HepG2 (cell line): ENCODE results near the gene NDUFS1. TPM values are rescaled to one million over a fixed set of nuclear protein-coding genes. Genes with fewer than 3 reads are reported as not detected.

Experiments
- ARNT ChIP-seq: fragments of 450-650 bp; IDR thresholded peaks from 2 replicates; pipeline ENCODE4 v1.6.1; 2017
- CAMTA2 ChIP-seq: sonication (generic); formaldehyde crosslinking; IDR thresholded peaks from 2 replicates; pipeline ENCODE4 v1.4.0; 2020; ENCODE audit warnings: mild to moderate bottlenecking, missing genetic modification reagents, borderline replicate concordance
- CTCF ChIP-seq: sonication (generic); formaldehyde crosslinking; IDR thresholded peaks from 2 replicates; pipeline ENCODE4 v1.5.0; 2020; ENCODE audit warnings: mild to moderate bottlenecking, missing genetic modification reagents, moderate library complexity
- E2F1 ChIP-seq: sonication (generic); formaldehyde crosslinking; IDR thresholded peaks from 2 replicates; pipeline ENCODE4 v1.5.0; 2020; ENCODE audit warnings: missing genetic modification reagents
- KAT8 ChIP-seq: IDR thresholded peaks from 2 replicates; pipeline ENCODE4 v1.6.1; 2016; ENCODE audit warnings: missing genetic modification reagents, missing compliant biosample characterization
- KLF6 ChIP-seq: IDR thresholded peaks from 2 replicates; pipeline ENCODE4 v1.8.0; 2016; ENCODE audit warnings: missing biosample characterization, missing genetic modification reagents
- MXD3 ChIP-seq: IDR thresholded peaks from 2 replicates; pipeline ENCODE4 v1.6.1; 2016; ENCODE audit warnings: mild to moderate bottlenecking, missing biosample characterization, missing genetic modification reagents
- NFKB2 ChIP-seq: sonication (generic); formaldehyde crosslinking; IDR thresholded peaks from 2 replicates; pipeline ENCODE4 v1.4.0; 2020; ENCODE audit warnings: missing genetic modification reagents, borderline replicate concordance
- NR2F6 ChIP-seq, 2 experiments: IDR thresholded peaks; 2 replicates each; pipeline ENCODE4 v1.6.1; 2016; ENCODE audit warnings: antibody characterized with exemption in 1 of 2, mild to moderate bottlenecking in 1 of 2
- REST ChIP-seq, 2 experiments: IDR thresholded peaks; 2 replicates each; pipeline ENCODE4 v1.6.1; 2011 to 2012; ENCODE audit warnings: low read length in 2 of 2, borderline replicate concordance in 1 of 2, low read depth in 1 of 2, mild to moderate bottlenecking in 1 of 2, moderate library complexity in 1 of 2
- SMAD1 ChIP-seq: sonication (generic); formaldehyde crosslinking; IDR thresholded peaks from 2 replicates; pipeline ENCODE4 v1.4.0; 2020; ENCODE audit warnings: missing genetic modification reagents, low read depth, mild to moderate bottlenecking, borderline replicate concordance
- TAF1 ChIP-seq: sonication (generic); formaldehyde crosslinking; IDR thresholded peaks from 2 replicates; pipeline ENCODE4 v1.4.0; 2020; ENCODE audit warnings: missing genetic modification reagents
- ZBED4 ChIP-seq: sonication (generic); formaldehyde crosslinking; IDR thresholded peaks from 2 replicates; pipeline ENCODE4 v1.4.0; 2020; ENCODE audit warnings: missing genetic modification reagents, borderline replicate concordance
- ZEB1 ChIP-seq: IDR thresholded peaks from 2 replicates; pipeline ENCODE4 v1.6.1; 2012; ENCODE audit warnings: mild to moderate bottlenecking, low read depth, inconsistent platforms; ENCODE audit not compliant: insufficient replicate concordance
- ZNF383 ChIP-seq: sonication (generic); formaldehyde crosslinking; IDR thresholded peaks from 2 replicates; pipeline ENCODE4 v1.4.0; 2020; ENCODE audit warnings: missing genetic modification reagents, mild to moderate bottlenecking, borderline replicate concordance
- ZNF446 ChIP-seq: sonication (generic); formaldehyde crosslinking; IDR thresholded peaks from 2 replicates; pipeline ENCODE4 v1.5.0; 2020; ENCODE audit warnings: mild to moderate bottlenecking, missing genetic modification reagents
- ZNF768 ChIP-seq: sonication (generic); formaldehyde crosslinking; IDR thresholded peaks from 2 replicates; pipeline ENCODE4 v1.4.0; 2020; ENCODE audit warnings: missing genetic modification reagents
- polyA plus RNA-seq, 8 experiments: library from polyadenylated mRNA; depleted of rRNA in 3 of 8; stranded (reverse) in 7 of 8; unstranded in 1 of 8; fragments of >200 nt; fragmentation: Illumina TruSeq in 4 of 8; extraction: Trizol in 4 of 8; gene quantifications; 2 replicates each; pipeline versions ENCODE4 v1.2.1 to v1.2.3, GENCODE V29; 2011 to 2016; ENCODE audit warnings: low read depth in 4 of 8, missing spikeins in 1 of 8, mixed read lengths in 1 of 8; ENCODE audit not compliant: insufficient read depth in 1 of 8
- total RNA-seq, 5 experiments: library from RNA; depleted of rRNA; stranded (reverse); fragments of >200 nt; fragmentation: Illumina TruSeq; extraction: Trizol; gene quantifications; 2 replicates each; pipeline ENCODE4 v1.2.3, GENCODE V29; 2016; ENCODE audit warnings: low read depth in 1 of 5

Gene NDUFS1
- total and polyA plus RNA-seq, 2 of the 13 experiments (the other 11 are each of a cell fraction or from before 2014, with no cell fraction given) = 139 to 242 TPM

GRCh38 chr2:206085742-206086445, 73.3 kb downstream of the NDUFS1 start, which contains the start of gene INO80D (continued):
- 0 out of 2 replicates have a peak, but pooled peaks have one; percentile 2 for TF ChIP-seq ZBED4
- peak; percentile 70; the same call in 1 of the 2 replicates for TF ChIP-seq ZNF768
- TF ChIP-seq TAF1 (CRISPR knock-in tag) = peak; percentile 85
- 0 out of 2 replicates have a peak, but pooled peaks have one; percentile 43 for TF ChIP-seq ZNF383 (CRISPR knock-in tag)
- TF ChIP-seq REST (IDR thresholded peaks at IDR 0.05; ENCODE audit: borderline replicate concordance in 1 of 2, low read depth in 1 of 2, low read length in 2 of 2) = peak in 1 of 2 experiments; percentile 56; a peak in 2 of 4 replicates
- TF ChIP-seq CTCF (CRISPR knock-in tag) = peak; percentile 57
- TF ChIP-seq ZNF446 (CRISPR knock-in tag) = peak; percentile 97
- no peak for TF ChIP-seq SMAD1 (CRISPR knock-in tag)
- TF ChIP-seq MXD3 (CRISPR knock-in tag) = peak; percentile 67
- TF ChIP-seq KAT8 (CRISPR knock-in tag) = no peak; the same call in 1 of the 2 replicates
- TF ChIP-seq ZEB1 = no peak
- TF ChIP-seq KLF6 (CRISPR knock-in tag) = peak; percentile 93
- TF ChIP-seq NFKB2 (CRISPR knock-in tag) = peak; percentile 55; the same call in 1 of the 2 replicates
- 0 out of 2 replicates have a peak, but pooled peaks have one; percentile 29 for TF ChIP-seq E2F1 (CRISPR knock-in tag)
- no peak for TF ChIP-seq NR2F6 (IDR thresholded peaks at IDR 0.05)
- no peak; the same call in 1 of the 2 replicates for TF ChIP-seq NR2F6 (CRISPR knock-in tag; IDR thresholded peaks at IDR 0.05)
- TF ChIP-seq CAMTA2 (CRISPR knock-in tag) = no peak
- no peak for TF ChIP-seq ARNT
